ENCODE measurements around the gene LMBR1.
"Not testable (repeated sequence)": the region's sequence is repeated elsewhere in the genome, so short reads cannot be mapped to it uniquely, and the experiment has no call there.

The LMBR1 gene

GRCh38 chr7:156935250-156935649 lies 42.3 kb upstream of the LMBR1 start:
- POLR2A ChIA-PET, result no interaction called here
- no peak overlapping the region for H3K4me3 ChIP-seq (ENCODE audit: low read depth, low read length)
- CTCF ChIA-PET, result interaction anchor here (0.9 to 2.3 kb wide), 2 partner anchors 8 to 14 kb away, joined by 3 to 8 read pairs; partner anchors contain the start of gene NOM1
- TF ChIP-seq CTCF (IDR thresholded peaks at IDR 0.05; ENCODE audit: insufficient read depth, low read length, missing control alignments), result no peak
- no peak for DNase-seq (ENCODE audit: low read depth, low spot score)

- TF ChIP-seq CTCF (IDR thresholded peaks at IDR 0.05; ENCODE audit: insufficient read depth, low read length, missing control alignments), result no peak
- H3K4me3 ChIP-seq (ENCODE audit: low read depth, low read length), result no peak overlapping the region
- CTCF ChIA-PET, result interaction anchor here (2.5 kb wide), 1 partner anchor 16 kb away, joined by 16 read pairs; the partner anchor contains the start of gene NOM1
- POLR2A ChIA-PET, result no interaction called here
- no peak for DNase-seq (ENCODE audit: low read depth, low spot score)
Measured at GRCh38 chr7:156932006-156932405, 39.0 kb upstream of the LMBR1 start.

- H3K4me3 ChIP-seq (ENCODE audit: low read depth, low read length), result no peak overlapping the region
- ChIA-PET CTCF (interaction anchor here (2.5 kb wide), 1 partner anchor 18 kb away, joined by 16 read pairs; the partner anchor contains the start of gene NOM1), POLR2A (no interaction called here)
- no peak for TF ChIP-seq CTCF (IDR thresholded peaks at IDR 0.05; ENCODE audit: insufficient read depth, low read length, missing control alignments)
- no peak for DNase-seq (ENCODE audit: low read depth, low spot score)
Measured at GRCh38 chr7:156929789-156930539, 37.0 kb upstream of the LMBR1 start.

GRCh38 chr7:156928406-156928747 lies 35.4 kb upstream of the LMBR1 start:
- no peak overlapping the region for H3K4me3 ChIP-seq (ENCODE audit: low read depth, low read length)
- TF ChIP-seq CTCF (IDR thresholded peaks at IDR 0.05; ENCODE audit: insufficient read depth, low read length, missing control alignments), result no peak
- DNase-seq (ENCODE audit: low read depth, low spot score), result no peak
- ChIA-PET POLR2A (no interaction called here), CTCF (no interaction called here)

- ChIA-PET CTCF (interaction anchor here (1.1 to 1.3 kb wide), 2 partner anchors 20 to 23 kb away, joined by 3 read pairs; no protein-coding TSS in a partner anchor), POLR2A (no interaction called here)
- no peak for TF ChIP-seq CTCF (IDR thresholded peaks at IDR 0.05; ENCODE audit: insufficient read depth, low read length, missing control alignments)
- H3K4me3 ChIP-seq (ENCODE audit: low read depth, low read length), result no peak overlapping the region
- DNase-seq (ENCODE audit: low read depth, low spot score), result no peak
Measured at GRCh38 chr7:156927571-156928405, 34.8 kb upstream of the LMBR1 start.

GRCh38 chr7:156925821-156926220 lies 32.8 kb upstream of the LMBR1 start:
- POLR2A ChIA-PET; H3K4me3 ChIP-seq (ENCODE audit: low read depth, low read length); CTCF ChIA-PET; DNase-seq (ENCODE audit: low read depth, low spot score): not testable (repeated sequence)

- POLR2A ChIA-PET; H3K4me3 ChIP-seq (ENCODE audit: low read depth, low read length); CTCF ChIA-PET; DNase-seq (ENCODE audit: low read depth, low spot score): not testable (repeated sequence)
Measured at GRCh38 chr7:156922304-156922703, 29.3 kb upstream of the LMBR1 start.

- H3K4me3 ChIP-seq (ENCODE audit: low read depth, low read length); DNase-seq (ENCODE audit: low read depth, low spot score); POLR2A ChIA-PET: not testable (repeated sequence)
- CTCF ChIA-PET, result interaction anchor here (2.8 kb wide), 1 partner anchor 29 kb away, joined by 8 read pairs; the partner anchor contains the start of gene NOM1
Measured at GRCh38 chr7:156920487-156921373, 27.7 kb upstream of the LMBR1 start.

Data from AG04449 (cell line).